Neutrophil (primary cell): ENCODE data around the gene RNPEPL1.

Experiments used
- H3K27ac ChIP-seq: fragments of 200-600 bp; sonication (generic); 2 replicates; pipeline ENCODE4 v1.5.1; 2016; ENCODE audit warnings: mild to moderate bottlenecking, moderate library complexity
- H3K27me3 ChIP-seq: fragments of 200-600 bp; sonication (generic); 2 replicates; pipeline ENCODE4 v1.6.0; 2016; ENCODE audit warnings: mild to moderate bottlenecking
- H3K36me3 ChIP-seq: fragments of 200-600 bp; sonication (generic); 2 replicates; pipeline ENCODE4 v1.5.1; 2017
- H3K4me1 ChIP-seq, 2 experiments: fragments of 200-600 bp in 1 of 2; sonication (generic) in 1 of 2; 1 replicate in 1 of 2; 2 replicates in 1 of 2; pipeline versions ENCODE4 v1.5.1 to v1.6.1; 2013 to 2016; ENCODE audit warnings: low read depth in 1 of 2, low read length in 1 of 2, mild to moderate bottlenecking in 1 of 2, moderate library complexity in 1 of 2; ENCODE audit not compliant: control insufficient read depth in 1 of 2, insufficient read depth in 1 of 2
- H3K4me3 ChIP-seq, 2 experiments: fragments of 200-600 bp in 1 of 2; sonication (generic) in 1 of 2; 1 replicate in 1 of 2; 2 replicates in 1 of 2; pipeline ENCODE4 v1.5.1; 2013 to 2016; ENCODE audit warnings: low read depth in 1 of 2, low read length in 1 of 2, mild to moderate bottlenecking in 1 of 2, moderate library complexity in 1 of 2
- H3K9me3 ChIP-seq: fragments of 200-600 bp; sonication (generic); 2 replicates; pipeline ENCODE4 v1.5.1; 2016
- CTCF ChIP-seq: fragments of 200-600 bp; sonication (generic); IDR thresholded peaks from 2 replicates; pipeline ENCODE4 v1.5.1; 2016; ENCODE audit warnings: antibody characterized with exemption

Gene RNPEPL1

GRCh38 chr2:240564561-240565332, 3.5 kb upstream of the RNPEPL1 start:
- Histone ChIP-seq H3K27ac (peak overlapping the region; percentile 100), H3K36me3 (no peaks in the 10 kb centered on the region), H3K4me1 (peaks cover 80 to 87% of the 10 kb centered on the region in 2 experiments), H3K9me3 (no peaks in the 10 kb centered on the region), H3K27me3 (no peaks in the 10 kb centered on the region), H3K4me3 (peak overlapping the region; percentile 81 to 82)
- TF ChIP-seq CTCF = peak; percentile 15

- H3K36me3 ChIP-seq = peaks cover 4% of the 10 kb centered on the region
- H3K27ac ChIP-seq = peak overlapping the region; percentile 100
- H3K27me3 ChIP-seq = no peaks in the 10 kb centered on the region
- peaks cover 84 to 89% of the 10 kb centered on the region in 2 experiments for H3K4me1 ChIP-seq
- TF ChIP-seq CTCF = peak; percentile 12
- peak overlapping the region; percentile 81 to 82 for H3K4me3 ChIP-seq
- H3K9me3 ChIP-seq = no peaks in the 10 kb centered on the region
Measured at GRCh38 chr2:240565333-240566202, 2.7 kb upstream of the RNPEPL1 start.

- no peaks in the 10 kb centered on the region for H3K27me3 ChIP-seq
- H3K4me3 ChIP-seq = peak overlapping the region; percentile 81 to 82
- TF ChIP-seq CTCF = peak; percentile 99
- peaks cover 13% of the 10 kb centered on the region for H3K36me3 ChIP-seq
- H3K4me1 ChIP-seq = peaks cover 89 to 92% of the 10 kb centered on the region in 2 experiments
- peak overlapping the region; percentile 100 for H3K27ac ChIP-seq
- no peaks in the 10 kb centered on the region for H3K9me3 ChIP-seq
Measured at GRCh38 chr2:240566203-240567136, 1.8 kb upstream of the RNPEPL1 start.

GRCh38 chr2:240567137-240567871, 980 bp upstream of the RNPEPL1 start:
- Histone ChIP-seq H3K4me1 (peaks cover 80 to 88% of the 10 kb centered on the region in 2 experiments), H3K4me3 (peak overlapping the region; percentile 81 to 82), H3K36me3 (peaks cover 20% of the 10 kb centered on the region), H3K9me3 (no peaks in the 10 kb centered on the region), H3K27ac (peak overlapping the region; percentile 100), H3K27me3 (no peaks in the 10 kb centered on the region)
- no peak for TF ChIP-seq CTCF
